HG03280 (cell line): ENCODE results near the gene IMPDH1.

Experiments
- ATAC-seq: cut with Tn5 transposase; IDR thresholded peaks from one replicate; pipeline ENCODE4 v1.9.1; 2021; ENCODE audit warnings: mild to moderate bottlenecking, moderate library complexity; ENCODE audit not compliant: unreplicated experiment

The IMPDH1 gene

DNA sequence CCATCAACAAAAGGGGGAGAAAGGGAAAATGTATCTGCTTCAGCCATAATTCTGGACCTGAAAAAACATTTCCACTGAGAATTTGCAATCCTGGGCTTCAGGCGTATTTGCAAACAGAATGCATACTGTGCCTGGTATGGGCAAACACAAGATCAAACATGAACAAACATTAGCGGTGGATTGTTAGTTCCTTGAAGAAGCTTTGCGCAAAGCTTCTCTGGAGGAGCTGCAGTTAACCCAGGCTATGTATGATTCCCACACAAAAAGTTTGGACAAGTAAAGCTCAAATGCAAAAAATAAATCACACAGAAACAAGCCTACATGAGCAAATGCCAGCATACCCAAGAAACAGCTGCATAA lies 25.5 kb upstream of the IMPDH1 start:
- no peak for ATAC-seq

DNA sequence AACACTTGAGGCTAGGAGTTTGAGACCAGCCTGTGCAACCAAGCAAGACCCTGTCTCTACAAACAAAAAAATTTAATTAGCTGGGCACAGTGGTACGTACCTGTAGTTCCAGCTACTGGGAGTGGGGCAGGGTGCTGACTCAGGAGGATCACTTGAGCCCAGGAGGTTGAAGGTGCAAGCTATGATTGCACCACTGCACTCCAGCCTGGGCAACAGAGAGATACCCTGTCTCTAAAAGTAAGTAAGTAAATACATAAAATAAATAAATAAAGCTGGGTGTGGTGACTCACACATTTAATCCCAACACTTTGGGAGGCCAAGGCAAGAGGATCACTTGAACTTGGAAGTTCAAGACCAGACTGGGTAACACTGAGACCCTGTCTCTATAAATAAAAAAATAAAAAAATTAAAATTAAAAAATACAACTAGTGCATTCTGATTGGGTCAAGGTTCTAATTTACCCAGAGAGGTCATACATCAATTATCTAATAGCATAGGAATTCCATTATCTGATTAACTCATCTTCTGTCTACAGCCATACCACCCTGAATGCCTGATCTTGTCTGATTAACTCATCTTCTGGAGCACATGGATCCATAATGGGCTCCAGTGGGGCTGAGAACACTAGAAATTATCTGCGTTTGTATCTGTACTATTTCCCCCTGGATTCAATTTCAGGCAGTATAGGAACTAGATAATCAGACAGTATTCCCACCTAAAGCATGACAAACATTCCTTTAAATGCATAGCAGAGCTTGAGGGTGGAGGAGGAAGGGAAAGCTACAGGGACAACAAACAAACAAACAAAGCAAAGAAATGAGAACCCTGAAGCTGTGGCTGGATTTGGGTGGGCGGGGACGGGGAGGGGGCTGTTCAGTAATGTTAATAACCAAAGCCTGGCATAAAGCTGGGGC lies 24.9 kb upstream of the IMPDH1 start:
- no peak for ATAC-seq

DNA sequence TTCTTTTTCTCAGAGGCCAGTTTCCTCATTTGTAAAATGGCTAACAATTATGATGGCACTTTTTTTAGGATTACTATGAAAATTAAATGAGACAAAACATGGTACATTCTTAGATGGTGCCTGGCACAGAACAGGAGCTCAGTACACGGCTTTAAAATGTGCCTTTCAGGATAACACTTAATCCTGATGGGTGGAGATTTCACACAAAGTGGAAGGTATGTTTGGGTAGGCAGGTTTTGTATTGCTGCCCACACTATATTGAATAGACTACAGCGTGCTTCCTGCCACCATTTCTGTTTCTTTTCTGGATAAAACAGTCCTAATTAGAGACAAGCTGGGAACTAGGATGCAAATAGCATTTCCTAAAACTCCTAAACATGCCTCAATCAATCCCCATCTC lies 22.0 kb upstream of the IMPDH1 start:
- ATAC-seq = no peak

DNA sequence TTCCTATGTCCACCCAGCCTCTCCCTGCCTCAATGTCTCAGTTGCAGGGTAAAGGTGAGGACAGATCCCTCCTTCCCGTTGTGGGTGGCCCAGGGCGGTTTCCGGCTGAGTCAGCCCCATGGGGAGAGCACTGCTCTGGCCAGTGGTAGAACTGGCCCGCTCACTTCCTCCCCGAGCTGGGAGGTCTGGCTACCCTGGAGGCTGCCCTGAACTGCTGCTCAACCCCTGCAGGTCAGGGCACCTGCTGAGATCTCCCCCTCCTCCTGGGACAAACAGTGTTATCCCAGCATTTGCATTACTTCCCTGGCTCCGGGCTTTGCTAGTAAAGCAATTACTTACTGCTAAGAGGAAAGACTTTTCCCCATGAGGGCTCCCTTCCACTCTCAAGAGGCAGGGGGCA lies 21.4 kb upstream of the IMPDH1 start:
- ATAC-seq = no peak

DNA sequence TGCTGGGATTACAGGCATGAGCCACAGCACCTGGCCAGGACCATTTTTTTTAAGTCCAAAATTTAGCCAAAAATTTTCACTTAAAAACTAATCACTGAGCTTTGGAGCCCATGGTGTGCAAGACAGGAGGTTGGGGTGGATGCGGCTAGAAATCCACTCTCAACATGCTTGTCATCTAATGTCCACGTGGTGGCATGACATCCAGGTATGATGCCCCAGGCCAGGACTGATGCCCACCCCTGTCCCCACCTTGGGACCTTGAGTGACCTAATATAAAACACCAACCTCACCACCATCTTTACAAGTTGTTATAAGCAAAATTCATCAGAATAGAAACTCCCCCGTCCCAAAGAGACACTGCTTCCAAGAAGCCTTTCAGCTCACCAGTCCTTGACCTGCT lies 20.4 kb upstream of the IMPDH1 start:
- ATAC-seq = no peak

DNA sequence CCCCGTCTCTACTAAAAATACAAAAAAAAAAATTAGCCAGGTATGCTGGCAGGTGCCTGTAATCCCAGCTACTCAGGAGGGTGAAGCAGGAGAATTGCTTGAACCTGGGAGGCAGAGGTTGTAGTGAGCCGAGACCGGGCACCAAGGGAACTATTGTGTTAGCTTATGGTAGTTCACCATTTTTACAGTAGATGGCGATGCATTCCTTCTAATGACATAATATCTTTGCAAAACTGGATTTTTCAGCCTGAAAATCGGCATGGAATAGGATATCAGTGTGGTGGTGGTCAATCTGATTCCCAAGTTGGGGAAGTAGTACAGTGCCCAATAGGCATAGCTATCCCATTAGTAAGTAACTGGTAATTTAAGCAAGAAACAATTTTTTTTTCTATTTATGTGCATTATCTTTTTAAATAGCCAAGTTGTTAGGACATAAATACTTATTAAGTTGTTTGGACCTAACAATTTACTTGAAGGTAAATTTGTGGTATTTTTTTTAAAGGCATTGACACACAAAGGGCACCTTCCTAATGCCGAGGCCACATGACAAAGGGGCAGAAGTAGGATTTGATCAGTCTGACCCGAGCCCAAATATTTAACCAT lies 17.6 kb upstream of the IMPDH1 start:
- no peak for ATAC-seq

DNA sequence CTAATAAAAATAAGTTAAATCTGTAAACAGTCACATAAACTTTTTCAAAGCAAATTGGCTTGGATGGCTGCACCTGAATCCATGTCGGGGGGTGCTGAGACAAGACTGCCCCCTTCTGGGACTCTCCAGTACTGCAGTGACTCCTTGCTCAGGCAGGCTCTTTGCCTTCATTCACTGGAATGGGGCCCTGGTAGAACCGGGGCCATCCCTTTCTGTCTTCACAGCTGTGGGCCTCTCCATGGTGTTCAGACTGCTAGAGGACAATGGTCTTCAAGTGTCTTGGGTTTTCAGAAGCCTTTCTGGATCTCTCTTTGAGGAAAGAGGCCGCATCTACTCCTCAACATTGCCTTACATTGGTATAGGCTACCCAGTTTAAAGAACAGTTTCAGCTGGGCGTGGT lies 16.1 kb upstream of the IMPDH1 start:
- ATAC-seq = no peak

DNA sequence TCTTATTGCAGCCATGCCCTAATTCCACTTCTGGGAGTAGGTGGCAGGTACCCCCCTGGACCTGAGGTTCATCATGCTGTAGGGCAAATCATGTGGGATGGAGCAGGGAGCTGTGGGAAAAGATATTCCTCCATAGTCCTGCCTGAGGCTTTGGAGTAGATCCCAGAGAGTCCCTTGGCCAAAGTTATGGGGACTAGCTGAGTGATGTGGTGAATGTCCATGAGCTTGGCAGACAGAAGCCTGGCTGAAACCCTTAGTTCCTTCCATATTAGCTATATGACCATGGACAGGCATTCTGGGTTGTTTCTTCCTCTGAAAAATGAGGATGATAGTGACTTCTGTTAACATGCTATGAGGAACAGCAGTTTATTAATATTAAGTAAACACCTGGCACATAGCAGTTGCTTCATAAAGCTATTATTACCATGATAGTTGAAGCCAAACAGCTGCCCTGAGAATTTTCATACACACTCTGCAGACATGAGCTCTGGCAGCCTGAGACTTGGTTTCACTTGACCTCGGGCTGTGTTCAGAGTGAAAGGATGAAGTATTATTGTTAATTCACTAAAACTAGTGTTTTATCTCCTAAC lies 15.0 kb upstream of the IMPDH1 start:
- ATAC-seq = no peak

DNA sequence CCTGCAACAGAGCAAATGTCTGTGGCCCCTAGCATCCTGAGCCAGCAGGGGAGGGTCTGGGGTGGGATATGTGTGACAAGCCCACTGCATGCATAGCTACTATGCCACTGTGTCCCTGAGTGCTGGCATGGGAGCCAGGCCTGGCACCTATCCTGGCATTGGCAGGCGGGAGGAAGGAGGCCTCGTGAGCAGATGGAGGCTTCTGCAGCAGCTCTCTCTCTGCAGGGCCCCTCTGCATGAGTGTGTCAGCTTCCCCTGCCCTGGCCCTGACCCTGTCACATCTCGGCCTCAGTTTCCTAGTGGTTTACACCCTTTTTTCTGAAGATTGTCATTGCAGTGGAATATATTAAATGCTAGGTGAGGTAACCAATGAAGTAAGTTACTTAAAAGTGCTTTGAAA lies 13.1 kb upstream of the IMPDH1 start:
- ATAC-seq = no peak

DNA sequence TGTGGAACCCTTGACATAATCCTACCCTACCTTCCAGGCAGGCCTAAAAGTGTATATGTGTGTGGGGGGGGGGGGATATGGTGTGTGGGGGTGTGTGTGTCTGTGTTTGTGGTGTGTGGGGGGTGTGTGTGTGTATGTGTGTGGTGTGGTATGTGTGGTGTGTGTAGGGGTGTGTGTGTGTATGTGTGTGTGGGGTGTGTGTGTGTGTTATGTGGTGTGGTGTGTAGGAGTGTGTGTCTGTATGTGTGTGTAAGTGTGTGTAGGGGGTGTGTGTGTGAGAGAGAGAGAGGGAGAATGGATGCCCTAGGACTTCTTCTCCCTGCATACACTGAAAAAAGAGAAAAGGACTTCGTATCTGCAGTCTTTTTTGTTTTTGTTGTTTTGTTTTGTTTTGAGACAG lies 12.3 kb upstream of the IMPDH1 start:
- no peak for ATAC-seq

DNA sequence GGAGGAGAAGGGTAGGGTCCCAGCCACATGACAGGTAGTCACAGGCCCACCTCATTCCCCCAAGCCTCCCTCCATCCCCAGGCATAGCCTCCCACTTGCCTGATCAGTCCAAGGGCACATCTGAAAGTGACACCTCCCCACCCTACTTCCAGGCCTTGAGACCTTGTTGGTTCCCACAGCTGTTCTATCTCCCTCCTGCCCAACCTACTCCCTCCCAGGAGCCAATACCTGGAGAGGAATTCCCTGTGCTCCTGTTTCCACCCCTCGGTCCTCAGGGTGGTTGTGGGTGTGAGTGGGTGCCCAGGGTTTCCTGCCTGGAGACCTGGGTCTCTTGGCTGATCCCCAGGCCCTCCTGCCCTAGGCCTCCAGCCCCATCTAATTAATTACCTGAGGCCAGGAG lies 11.6 kb upstream of the IMPDH1 start:
- no peak for ATAC-seq

DNA sequence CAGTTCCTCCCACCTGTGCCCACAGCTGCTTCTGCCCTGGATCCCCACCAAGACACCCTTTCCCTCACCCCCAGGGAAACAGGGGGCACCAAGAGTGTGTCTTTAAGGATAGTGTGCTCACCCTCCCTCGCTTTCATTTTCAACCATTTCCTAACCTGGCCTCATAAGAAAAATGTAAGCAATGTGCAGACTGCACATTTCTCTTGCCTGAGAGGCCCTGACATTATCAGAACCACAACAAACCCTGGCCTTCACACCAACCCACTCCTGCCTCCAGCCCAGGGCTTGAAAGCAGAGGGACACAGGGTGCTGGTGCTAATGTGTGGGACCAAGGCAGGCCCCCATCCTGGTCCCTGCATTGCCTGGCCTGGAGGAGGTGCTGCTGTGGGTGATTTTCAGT lies 11.0 kb upstream of the IMPDH1 start:
- ATAC-seq = no peak

DNA sequence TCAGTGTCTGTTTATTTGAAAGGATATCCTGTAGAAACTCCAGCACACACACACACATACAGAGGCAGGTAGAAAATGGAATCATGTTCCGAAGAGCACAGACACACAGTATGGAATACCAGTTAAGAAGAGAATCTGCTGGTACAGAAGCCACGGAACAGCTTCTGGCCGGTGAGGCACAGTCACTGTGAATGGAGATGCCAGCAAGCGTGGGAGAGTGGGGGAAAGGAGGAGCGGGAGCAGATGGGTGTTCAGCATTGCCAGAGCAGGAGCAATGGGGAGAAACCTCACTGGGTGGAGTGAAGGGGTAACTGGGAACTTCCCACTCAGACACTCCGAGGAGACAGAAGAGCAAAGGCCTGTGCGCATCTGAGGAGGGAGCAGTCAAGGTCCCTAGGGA lies 9.5 kb upstream of the IMPDH1 start:
- no peak for ATAC-seq

DNA sequence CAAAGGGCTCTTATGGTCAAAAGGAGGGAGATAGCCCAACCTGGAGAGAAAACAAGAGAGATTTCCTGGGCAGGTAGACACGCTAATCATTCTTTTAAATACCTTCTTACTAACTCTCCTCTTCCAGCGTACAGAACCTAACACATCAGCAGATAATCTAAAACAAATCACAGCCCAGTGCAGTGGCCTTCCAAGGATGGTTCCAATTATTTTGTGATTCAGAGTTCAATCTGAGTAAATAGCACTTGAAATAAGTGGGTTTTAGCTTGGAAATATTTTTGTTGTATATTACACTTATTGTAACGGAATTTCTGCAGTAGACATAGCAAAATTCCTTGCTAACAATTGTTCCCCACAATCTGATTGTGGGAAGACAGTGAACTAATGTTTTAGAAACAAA lies 7.3 kb upstream of the IMPDH1 start:
- no peak for ATAC-seq

DNA sequence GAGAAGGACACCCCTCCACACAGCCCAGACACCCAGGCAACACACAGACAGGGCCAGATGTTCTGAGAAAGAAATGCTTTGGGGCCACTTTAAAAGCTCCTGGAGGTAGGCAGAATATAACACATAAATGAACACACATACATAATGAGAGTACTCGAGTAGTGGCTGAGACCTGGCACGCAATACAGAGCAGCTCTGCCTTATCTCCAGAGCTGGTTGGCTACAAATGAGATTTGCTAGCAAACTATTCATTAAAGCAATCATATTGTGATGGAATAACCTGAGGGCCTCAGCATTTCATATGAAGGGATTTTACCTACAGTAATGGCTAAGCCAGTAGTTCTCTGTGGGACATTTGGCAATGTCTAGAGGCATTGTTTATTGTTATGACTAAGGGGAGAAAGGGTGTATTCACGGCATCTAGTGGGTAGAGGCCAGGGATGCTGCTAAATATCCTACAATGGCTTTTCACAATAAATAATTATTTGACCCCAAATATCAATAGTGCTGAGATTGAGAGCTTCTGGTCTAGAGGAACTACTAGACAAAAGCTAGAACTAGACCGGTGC lies 5.5 kb upstream of the IMPDH1 start:
- no peak for ATAC-seq

DNA sequence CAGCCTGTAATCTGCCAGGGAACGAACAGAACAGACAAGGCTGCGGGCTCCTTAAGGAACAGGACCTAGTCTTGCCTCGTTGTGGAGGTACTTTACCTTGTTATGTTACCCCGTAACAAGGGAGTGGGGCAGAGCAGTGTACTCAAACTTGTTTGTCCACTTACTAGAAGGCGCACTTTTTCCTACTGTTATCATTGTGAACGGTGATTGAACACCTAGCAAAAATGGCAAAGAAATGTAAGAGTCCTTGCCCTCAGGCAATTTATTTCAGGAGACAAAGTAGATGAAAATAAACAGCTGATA lies 620 bp upstream of the IMPDH1 start:
- ATAC-seq = no peak

DNA sequence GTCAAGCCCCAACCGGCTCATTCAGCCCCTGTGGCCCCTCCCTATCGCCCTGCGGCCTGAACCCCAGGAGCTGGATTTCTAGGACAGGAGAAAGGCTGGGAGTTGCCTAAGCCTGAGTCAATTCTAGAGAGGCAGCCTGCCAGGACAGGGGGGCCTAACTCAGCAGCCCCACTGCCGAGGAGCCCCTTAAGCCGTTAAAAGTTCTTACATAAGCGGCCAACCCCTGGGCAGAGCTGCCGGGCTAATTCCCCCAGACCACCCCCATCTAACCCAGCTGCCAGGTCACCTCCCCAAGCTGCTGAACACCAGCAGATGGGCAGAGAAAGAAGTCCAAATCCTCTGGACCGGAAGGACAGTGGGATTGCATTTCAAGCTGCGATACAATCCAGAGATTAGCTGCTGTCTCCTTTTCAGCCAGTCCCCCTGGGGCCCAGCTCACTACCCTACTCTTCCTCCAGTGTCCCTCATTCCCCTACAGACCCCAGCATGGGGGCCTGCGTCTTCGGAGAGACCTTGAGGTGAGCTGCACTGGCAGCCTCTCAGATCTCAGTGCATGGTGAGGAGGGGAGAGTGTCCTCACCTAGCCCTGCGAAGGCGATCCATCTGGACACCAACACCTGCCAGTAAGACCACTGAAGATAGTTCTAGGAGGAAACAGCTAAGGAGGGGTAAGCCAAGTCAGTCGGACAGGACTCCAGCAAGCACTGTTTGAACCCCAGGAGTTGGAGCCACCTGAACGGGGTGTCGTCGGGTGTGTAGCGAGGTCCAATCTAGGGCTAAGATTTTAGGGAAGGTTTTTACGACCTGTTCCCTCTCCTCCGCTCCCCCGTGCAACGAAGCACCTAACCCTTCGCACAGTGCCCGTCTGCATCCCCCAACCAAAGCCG lies 830 bp downstream of the IMPDH1 start:
- ATAC-seq = no peak

DNA sequence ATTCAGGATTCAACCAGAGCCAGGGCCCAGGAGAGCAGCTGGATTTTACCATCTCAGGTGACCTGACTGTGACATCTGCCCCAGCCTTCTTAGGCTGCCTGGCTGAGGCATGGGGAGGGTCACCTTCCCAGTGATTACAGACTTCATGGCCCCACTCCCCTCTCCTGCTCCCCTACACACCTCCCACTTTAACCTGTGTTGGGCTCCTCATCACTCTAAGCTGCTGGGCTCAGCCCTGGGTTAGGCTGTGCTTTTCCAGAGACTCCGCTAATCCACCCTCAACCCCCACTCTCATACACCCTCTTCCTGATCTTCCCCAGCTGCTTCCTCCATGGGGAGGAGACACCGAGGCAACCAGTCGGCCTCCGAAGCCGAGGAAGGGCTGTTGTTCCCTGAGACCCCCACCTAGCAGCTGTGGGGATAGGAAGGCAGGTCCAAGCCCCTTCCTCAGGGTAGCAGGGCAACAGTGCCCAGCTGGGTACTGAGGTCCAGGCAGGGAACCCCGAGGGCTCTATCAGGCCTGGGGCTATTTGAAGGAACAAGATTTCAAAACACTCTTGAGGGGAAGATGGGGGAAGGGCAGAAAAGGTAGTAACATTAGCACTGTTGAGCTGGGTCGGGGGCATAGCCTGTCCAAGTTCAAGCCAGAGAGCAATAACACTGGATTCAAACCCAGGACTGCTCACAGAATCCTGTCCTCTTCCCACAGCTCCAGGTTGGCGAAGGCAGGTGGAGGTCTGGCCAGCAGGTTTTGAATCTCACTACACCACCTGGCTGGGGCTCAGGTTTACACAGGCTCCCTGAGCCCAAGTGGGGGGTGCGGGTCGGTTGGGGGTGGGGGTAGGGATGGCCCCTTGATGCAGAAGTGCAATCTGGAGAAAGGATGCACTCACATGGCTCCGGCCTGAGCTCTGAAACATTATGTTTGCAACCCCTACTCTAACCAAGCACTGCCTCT lies 1.8 kb downstream of the IMPDH1 start:
- no peak for ATAC-seq

DNA sequence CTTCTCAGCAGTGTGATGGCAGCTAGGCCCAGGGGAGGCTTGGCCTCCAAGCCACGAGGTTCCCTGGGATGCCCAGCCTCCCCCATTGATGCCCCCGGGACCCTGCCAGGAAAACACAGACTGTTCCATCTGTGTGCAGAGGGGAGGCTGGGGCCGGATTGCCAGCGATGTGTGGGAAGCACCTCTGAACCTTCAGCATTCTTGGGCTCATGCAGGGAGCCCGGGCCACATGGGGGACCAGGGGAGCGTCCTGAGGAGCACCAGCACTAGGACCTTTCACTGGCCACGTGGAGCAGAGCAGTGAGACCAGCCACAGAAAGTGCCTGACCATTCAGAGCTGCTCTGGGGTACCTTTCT lies 2.6 kb downstream of the IMPDH1 start:
- no peak for ATAC-seq
